OCI-LY3 (cell line): ENCODE data around the gene TCF21.
"Not testable (repeated sequence)": the region's sequence is repeated elsewhere in the genome, so short reads cannot be mapped to it uniquely, and the experiment has no call there.

ENCODE experiments used
- H2AFZ ChIP-seq: fragments of 200-600, 300-600 bp; shearing (Covaris generic); 2 replicates; pipeline ENCODE4 v1.6.0; 2014; ENCODE audit warnings: antibody characterized with exemption, low read depth, low read length
- H3K27ac ChIP-seq: fragments of 200-600, 300-600 bp; sonication (generic); 2 replicates; pipeline ENCODE4 v1.5.1; 2014; ENCODE audit warnings: mild to moderate bottlenecking, low read length, moderate library complexity, mixed read lengths
- H3K27me3 ChIP-seq: fragments of 200-600, 300-600 bp; sonication (generic); 2 replicates; pipeline ENCODE4 v1.6.1; 2014; ENCODE audit warnings: low read depth, low read length, mixed read lengths
- H3K36me3 ChIP-seq: fragments of 200-600, 300-600 bp; sonication (generic); replicated peaks from 2 replicates; pipeline ENCODE3; 2014; ENCODE audit warnings: low read depth, low read length, mixed read lengths
- H3K4me1 ChIP-seq: fragments of 300-600, 200-600 bp; sonication (generic); 2 replicates; pipeline ENCODE4 v1.6.1; 2014; ENCODE audit warnings: low read length, mixed read lengths
- H3K4me2 ChIP-seq: fragments of 200-600, 300-600 bp; sonication (generic); 2 replicates; pipeline ENCODE4 v1.6.1; 2014; ENCODE audit warnings: low read length, mixed read lengths
- H3K4me3 ChIP-seq: fragments of 300-600, 200-600 bp; sonication (generic); 2 replicates; pipeline ENCODE4 v1.5.1; 2014; ENCODE audit warnings: antibody characterized with exemption, mild to moderate bottlenecking, low read length, moderate library complexity
- H3K79me2 ChIP-seq: fragments of 300-600, 200-600 bp; shearing (Covaris generic); 2 replicates; pipeline ENCODE4 v1.6.1; 2014; ENCODE audit warnings: mild to moderate bottlenecking, low read length, mixed read lengths
- H3K9ac ChIP-seq: fragments of 300-600, 200-600 bp; shearing (Covaris generic); 2 replicates; pipeline ENCODE4 v1.6.0; 2014; ENCODE audit warnings: mild to moderate bottlenecking, low read length, moderate library complexity
- H3K9me3 ChIP-seq: fragments of 200-600, 300-600 bp; shearing (Covaris generic); 2 replicates; pipeline ENCODE4 v1.6.1; 2014; ENCODE audit warnings: low read length, mixed read lengths; ENCODE audit not compliant: insufficient read depth
- H4K20me1 ChIP-seq: fragments of 200-600, 300-600 bp; sonication (generic); 2 replicates; pipeline ENCODE4 v1.6.1; 2016; ENCODE audit warnings: low read length, mixed read lengths; ENCODE audit not compliant: insufficient read depth
- EZH2phosphoT487 ChIP-seq: fragments of 200-600 bp; shearing (Covaris generic); IDR thresholded peaks from 2 replicates; pipeline ENCODE4 v1.6.1; 2018; ENCODE audit warnings: antibody characterized with exemption, mixed run types, low read depth
- TF ChIP-seq, protein P1 (sequence below): fragments of 200-600, 300-600 bp; sonication (generic); IDR thresholded peaks from 2 replicates; pipeline ENCODE4 v1.5.1; 2014; ENCODE audit warnings: antibody characterized with exemption, low read length, low read depth

TCF21 gene

GRCh38 chr6:133856911-133857310 lies 32.0 kb upstream of the TCF21 start:
- H3K9ac ChIP-seq: no peak overlapping the region
- no peak overlapping the region for H3K4me2 ChIP-seq
- TF ChIP-seq, protein P1, sequence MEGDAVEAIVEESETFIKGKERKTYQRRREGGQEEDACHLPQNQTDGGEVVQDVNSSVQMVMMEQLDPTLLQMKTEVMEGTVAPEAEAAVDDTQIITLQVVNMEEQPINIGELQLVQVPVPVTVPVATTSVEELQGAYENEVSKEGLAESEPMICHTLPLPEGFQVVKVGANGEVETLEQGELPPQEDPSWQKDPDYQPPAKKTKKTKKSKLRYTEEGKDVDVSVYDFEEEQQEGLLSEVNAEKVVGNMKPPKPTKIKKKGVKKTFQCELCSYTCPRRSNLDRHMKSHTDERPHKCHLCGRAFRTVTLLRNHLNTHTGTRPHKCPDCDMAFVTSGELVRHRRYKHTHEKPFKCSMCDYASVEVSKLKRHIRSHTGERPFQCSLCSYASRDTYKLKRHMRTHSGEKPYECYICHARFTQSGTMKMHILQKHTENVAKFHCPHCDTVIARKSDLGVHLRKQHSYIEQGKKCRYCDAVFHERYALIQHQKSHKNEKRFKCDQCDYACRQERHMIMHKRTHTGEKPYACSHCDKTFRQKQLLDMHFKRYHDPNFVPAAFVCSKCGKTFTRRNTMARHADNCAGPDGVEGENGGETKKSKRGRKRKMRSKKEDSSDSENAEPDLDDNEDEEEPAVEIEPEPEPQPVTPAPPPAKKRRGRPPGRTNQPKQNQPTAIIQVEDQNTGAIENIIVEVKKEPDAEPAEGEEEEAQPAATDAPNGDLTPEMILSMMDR: no peak
- TF ChIP-seq EZH2phosphoT487: no peak
- no peaks in the 10 kb centered on the region for H3K4me1 ChIP-seq
- H3K4me3 ChIP-seq: no peak overlapping the region
- no peaks in the 10 kb centered on the region for H3K79me2 ChIP-seq
- H4K20me1 ChIP-seq: no peaks in the 10 kb centered on the region
- no peaks in the 10 kb centered on the region for H3K27me3 ChIP-seq
- no peaks in the 10 kb centered on the region for H3K9me3 ChIP-seq
- no peak overlapping the region for H2AFZ ChIP-seq
- no peaks in the 10 kb centered on the region for H3K36me3 ChIP-seq
- no peak overlapping the region for H3K27ac ChIP-seq

GRCh38 chr6:133857696-133858095 lies 31.2 kb upstream of the TCF21 start:
- Histone ChIP-seq H3K9me3 (no peaks in the 10 kb centered on the region), H3K27me3 (no peaks in the 10 kb centered on the region), H3K27ac (no peak overlapping the region), H3K79me2 (no peaks in the 10 kb centered on the region), H3K36me3 (no peaks in the 10 kb centered on the region), H3K4me2 (no peak overlapping the region), H3K4me1 (no peaks in the 10 kb centered on the region), H3K4me3 (no peak overlapping the region), H3K9ac (no peak overlapping the region), H4K20me1 (no peaks in the 10 kb centered on the region), H2AFZ (no peak overlapping the region)
- TF ChIP-seq EZH2phosphoT487: no peak
- TF ChIP-seq, protein P1: no peak

DNA sequence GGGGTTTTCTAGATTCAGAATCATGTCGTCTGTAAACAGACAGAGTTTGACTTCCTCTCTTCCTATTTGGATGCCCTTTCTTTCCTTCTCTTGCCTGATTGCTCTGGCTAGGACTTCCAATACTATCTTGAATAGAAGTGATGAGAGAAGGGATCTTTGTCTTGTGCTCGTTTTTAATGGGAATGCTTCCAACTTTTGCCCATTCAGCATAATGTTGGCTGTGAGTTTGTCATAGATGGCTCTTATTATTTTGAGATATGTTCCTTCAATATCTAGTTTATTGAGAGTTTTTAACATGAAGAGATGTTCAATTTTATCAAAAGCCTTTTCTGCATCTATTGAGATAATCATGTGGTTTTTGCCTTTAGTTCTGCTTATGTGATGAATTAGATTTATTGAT lies 27.6 kb upstream of the TCF21 start:
- not testable (repeated sequence) for H3K27me3 ChIP-seq, H3K4me3 ChIP-seq, H3K4me1 ChIP-seq, H3K9me3 ChIP-seq, H3K9ac ChIP-seq, H3K79me2 ChIP-seq, H2AFZ ChIP-seq, H4K20me1 ChIP-seq, H3K36me3 ChIP-seq, H3K27ac ChIP-seq, H3K4me2 ChIP-seq

DNA sequence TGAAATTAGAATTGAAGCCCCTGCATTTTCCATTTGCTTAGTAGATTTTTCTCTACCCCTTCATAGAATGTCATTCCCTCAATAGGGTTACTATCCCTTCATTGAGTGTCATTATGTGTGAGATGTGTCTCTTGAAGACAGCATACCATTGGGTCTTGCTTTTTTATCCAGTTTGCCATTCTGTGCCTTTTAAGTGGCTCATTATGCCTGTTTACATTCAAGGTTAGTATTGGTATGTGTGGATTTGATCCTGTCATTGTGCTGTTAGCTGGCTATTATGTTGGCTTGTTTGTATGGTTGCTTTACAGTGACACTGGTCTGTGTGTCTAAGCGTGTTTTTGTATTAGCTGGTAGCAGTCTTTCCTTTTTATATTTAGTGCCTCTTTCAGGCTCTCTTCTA lies 25.7 kb upstream of the TCF21 start:
- TF ChIP-seq EZH2phosphoT487: no peak
- TF ChIP-seq, protein P1: no peak
- H3K79me2 ChIP-seq: no peaks in the 10 kb centered on the region
- H3K9ac ChIP-seq: no peak overlapping the region
- H3K9me3 ChIP-seq: no peaks in the 10 kb centered on the region
- H3K27ac ChIP-seq: no peak overlapping the region
- no peaks in the 10 kb centered on the region for H3K4me1 ChIP-seq
- H3K36me3 ChIP-seq: no peaks in the 10 kb centered on the region
- no peak overlapping the region for H3K4me3 ChIP-seq
- no peaks in the 10 kb centered on the region for H3K27me3 ChIP-seq
- H2AFZ ChIP-seq: no peak overlapping the region
- H4K20me1 ChIP-seq: no peaks in the 10 kb centered on the region
- H3K4me2 ChIP-seq: no peak overlapping the region

DNA sequence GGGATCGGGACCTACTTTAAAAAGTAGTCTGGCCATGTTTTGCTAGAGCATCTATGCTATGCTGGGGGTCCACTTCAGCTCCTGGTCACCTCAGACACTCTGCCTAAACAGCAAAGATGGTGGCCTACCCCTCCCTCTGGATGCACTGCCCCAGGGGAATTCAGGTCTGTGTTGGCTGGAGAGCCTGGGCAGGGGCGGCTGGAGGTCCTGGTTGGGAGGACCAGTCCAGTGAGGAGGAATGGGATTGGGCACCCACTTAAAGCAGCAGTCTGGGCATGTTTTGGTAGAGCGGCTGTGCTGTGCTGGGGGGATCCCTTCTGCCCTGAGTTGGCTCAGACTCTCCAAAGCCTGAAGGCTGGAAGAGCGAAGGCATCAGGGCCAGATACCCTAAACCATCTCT lies 23.2 kb upstream of the TCF21 start:
- H3K36me3 ChIP-seq: no peaks in the 10 kb centered on the region
- no peaks in the 10 kb centered on the region for H3K9me3 ChIP-seq
- no peak overlapping the region for H3K9ac ChIP-seq
- no peaks in the 10 kb centered on the region for H3K27me3 ChIP-seq
- H3K27ac ChIP-seq: no peak overlapping the region
- H3K4me1 ChIP-seq: no peaks in the 10 kb centered on the region
- no peaks in the 10 kb centered on the region for H3K79me2 ChIP-seq
- no peaks in the 10 kb centered on the region for H4K20me1 ChIP-seq
- no peak overlapping the region for H2AFZ ChIP-seq
- no peak overlapping the region for H3K4me3 ChIP-seq
- H3K4me2 ChIP-seq: no peak overlapping the region
- TF ChIP-seq, protein P1: no peak
- TF ChIP-seq EZH2phosphoT487: no peak
